ENCODE data around the gene ST6GALNAC6.

DNA sequence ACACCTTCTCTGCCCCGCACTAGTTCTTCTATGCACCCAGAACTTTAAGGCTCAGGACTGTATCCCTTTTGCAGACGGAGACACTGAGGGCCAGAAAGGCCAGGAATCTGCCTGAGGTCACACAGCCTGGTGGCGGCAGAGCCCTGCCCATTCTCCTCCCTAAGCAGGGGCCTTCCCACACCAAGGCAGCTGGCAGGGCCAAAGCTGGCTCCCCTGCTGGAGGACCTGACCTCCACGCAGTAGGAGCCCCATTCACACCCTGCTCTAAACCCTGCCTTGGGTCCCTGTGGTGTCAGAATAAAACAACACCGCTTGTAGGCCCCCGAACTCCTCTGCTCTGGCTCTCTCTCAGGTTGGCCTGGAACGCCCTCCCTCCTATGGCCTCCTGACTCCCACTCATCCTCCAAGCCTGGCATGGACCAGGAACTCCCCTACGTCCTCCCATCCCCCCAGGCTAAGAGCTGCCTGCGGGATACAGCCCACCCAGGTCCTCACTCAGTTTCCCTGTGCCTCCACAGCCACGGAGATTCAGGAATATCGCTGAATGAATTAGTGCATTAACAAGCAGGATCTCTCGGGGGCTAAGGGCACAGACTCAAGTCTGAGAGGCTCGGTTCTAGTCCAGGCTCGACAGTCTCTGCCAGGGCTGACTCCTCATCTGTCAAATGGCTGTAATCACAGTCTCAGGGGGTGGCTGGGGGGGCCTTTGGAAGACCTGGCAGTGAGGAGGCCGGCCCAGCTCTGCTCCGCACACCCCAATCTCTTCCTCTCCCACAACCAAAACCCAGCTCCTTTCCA, 2.8 kb downstream of the ST6GALNAC6 start:
- no peak for TF ChIP-seq CTCF (IDR thresholded peaks at IDR 0.05)
- TF ChIP-seq ZFX (IDR thresholded peaks at IDR 0.05; ENCODE audit: borderline replicate concordance): no peak

Measured in 22Rv1 (cell line).